Prostate gland (tissue), 2 donors: ENCODE measurements around the gene OPN4. TPM values are rescaled to one million over a fixed set of nuclear protein-coding genes. Genes with fewer than 3 reads are reported as not detected.

ENCODE experiments used
- DNase-seq: peaks from one replicate; pipeline ENCODE4 v3.0.0-alpha.2; 2019; ENCODE audit warnings: low spot score
- H3K27ac ChIP-seq, 2 donors: fragments of 200-600 bp; sonication (generic); 2 replicates each; pipeline ENCODE4 v1.5.1; 2017 to 2019
- H3K27me3 ChIP-seq: fragments of 200-600 bp; sonication (generic); replicated peaks from 2 replicates; pipeline ENCODE4 v1.5.1; 2019; ENCODE audit not compliant: insufficient read depth
- H3K36me3 ChIP-seq, 2 donors: fragments of 200-600 bp; sonication (generic); 1 replicate in 1 of 2; 2 replicates in 1 of 2; pipeline versions ENCODE4 v1.5.1 to v1.8.1; 2017 to 2019
- H3K4me1 ChIP-seq: fragments of 200-600 bp; sonication (generic); replicated peaks from 2 replicates; pipeline ENCODE4 v1.5.1; 2019
- H3K4me3 ChIP-seq, 2 donors: fragments of 200-600 bp; sonication (generic); 2 replicates each; pipeline ENCODE4 v1.5.1; 2017 to 2019
- H3K9me3 ChIP-seq: fragments of 200-600 bp; sonication (generic); 2 replicates; pipeline ENCODE4 v1.5.1; 2017
- CTCF ChIP-seq, 4 experiments: fragments of 200-600 bp in 2 of 4; fragments of 450-650 bp in 2 of 4; sonication (generic) in 2 of 4; IDR thresholded peaks; 1 replicate in 3 of 4; 2 replicates in 1 of 4; pipeline ENCODE4 v1.5.1; 2016 to 2019; ENCODE audit warnings: antibody characterized with exemption in 4 of 4, mild to moderate bottlenecking in 2 of 4, moderate library complexity in 2 of 4
- POLR2A ChIP-seq: fragments of 450-650 bp; IDR thresholded peaks from one replicate; pipeline ENCODE4 v1.6.1; 2016; ENCODE audit warnings: antibody characterized with exemption, mild to moderate bottlenecking
- POLR2AphosphoS5 ChIP-seq: sonication (generic); formaldehyde crosslinking; IDR thresholded peaks from one replicate; pipeline ENCODE4 v1.6.1; 2017; ENCODE audit warnings: antibody characterized with exemption
- WGBS: methylation state at CpG from one replicate; pipeline ENCODE4 v1.1.5; 2018; 5-methylcytosine and 5-hydroxymethylcytosine counted together
- intact Hi-C: fragments of 100-400 bp; cut with DNase I; formaldehyde crosslinking; loops from one replicate; pipeline ENCODE4 v1.14.2; 2022
- total RNA-seq, 2 donors: library from RNA; depleted of rRNA; stranded (reverse); fragments of >200 nt; gene quantifications; one replicate each; pipeline ENCODE4 v1.1.0, GENCODE V29; 2016

The OPN4 gene
- total RNA-seq, 2 donors from 2014 or later, result not detected

DNA sequence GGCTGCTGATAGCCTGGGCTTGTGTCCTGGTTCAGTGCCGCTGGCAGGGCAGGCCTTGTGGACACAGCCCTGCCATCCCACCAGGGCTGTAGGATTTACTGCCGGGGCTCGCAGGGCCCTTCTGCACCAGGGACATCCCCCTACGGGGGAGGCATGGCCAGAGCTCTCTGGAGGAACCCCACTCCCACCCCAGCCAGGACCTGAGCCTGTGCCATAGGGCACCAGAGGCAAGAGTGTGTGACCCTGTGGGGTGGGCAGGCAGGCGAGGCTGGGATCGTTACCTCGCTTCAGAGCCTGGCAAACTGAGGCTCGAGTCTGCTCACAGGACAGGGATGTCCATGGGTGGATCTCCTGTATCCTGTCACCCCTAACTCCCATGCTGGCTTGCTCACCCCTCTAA, 16.5 kb downstream of the OPN4 start:
- Histone ChIP-seq H3K27me3 (no peaks in the 10 kb centered on the region), H3K36me3 (no peaks in the 10 kb centered on the region), H3K4me1 (no peaks in the 10 kb centered on the region), H3K4me3 (no peak overlapping the region), H3K9me3 (no peaks in the 10 kb centered on the region), H3K27ac (peak overlapping the region; percentile 65 to 66)
- intact Hi-C loops, result no loop called here
- TF ChIP-seq CTCF (IDR thresholded peaks at IDR 0.05) (no peak), POLR2A (no peak), POLR2AphosphoS5 (no peak)
- WGBS, result 85% methylated on average over 4 of the region's 8 CpGs
- DNase-seq, result no peak

DNA sequence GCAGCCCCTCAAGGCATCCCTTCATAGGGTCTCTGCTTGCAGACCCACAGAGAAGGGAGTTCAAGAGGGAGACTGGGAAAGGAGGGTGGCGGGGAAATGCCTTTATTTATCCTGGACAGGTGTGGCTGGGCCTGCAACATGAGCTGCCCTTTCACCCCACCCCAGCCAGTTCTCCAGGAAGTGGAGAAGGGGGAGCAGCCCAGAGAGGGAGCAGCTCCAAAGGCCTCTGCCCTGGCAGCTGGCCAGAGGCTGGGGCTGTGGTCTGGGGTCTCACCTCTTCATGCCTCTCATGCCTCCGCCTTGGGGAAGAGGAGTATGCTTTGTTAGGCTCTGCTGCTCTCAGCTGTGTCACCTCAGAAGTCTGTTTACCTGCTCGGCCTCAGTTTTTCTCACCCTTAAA, 17.1 kb downstream of the OPN4 start:
- peak overlapping the region; percentile 65 to 66 for H3K27ac ChIP-seq
- no peak for DNase-seq

GRCh38 chr10:86671985-86672710, 17.8 kb downstream of the OPN4 start:
- intact Hi-C loops, result no loop called here
- Histone ChIP-seq H3K4me3 (no peak overlapping the region), H3K9me3 (no peaks in the 10 kb centered on the region), H3K4me1 (no peaks in the 10 kb centered on the region), H3K36me3 (no peaks in the 10 kb centered on the region), H3K27ac (peak overlapping the region; percentile 65 to 66), H3K27me3 (no peaks in the 10 kb centered on the region)
- no peak for TF ChIP-seq POLR2AphosphoS5
- TF ChIP-seq POLR2A, result no peak
- TF ChIP-seq CTCF (IDR thresholded peaks at IDR 0.05), result no peak
- no peak for DNase-seq
- WGBS, result 62% methylated on average over 12 of the region's 12 CpGs

More for the DNA sequence above, 17.1 kb downstream of the OPN4 start:
- no peak overlapping the region for H3K4me3 ChIP-seq
- 71% methylated on average over 3 of the region's 3 CpGs for WGBS
- no peaks in the 10 kb centered on the region for H3K4me1 ChIP-seq
- no peak for TF ChIP-seq POLR2AphosphoS5
- TF ChIP-seq CTCF (IDR thresholded peaks at IDR 0.05), result no peak
- TF ChIP-seq POLR2A, result no peak
- no peaks in the 10 kb centered on the region for H3K36me3 ChIP-seq
- intact Hi-C loops, result no loop called here
- H3K27me3 ChIP-seq, result no peaks in the 10 kb centered on the region
- H3K9me3 ChIP-seq, result no peaks in the 10 kb centered on the region

GRCh38 chr10:86673216-86673826, 19.0 kb downstream of the OPN4 start:
- H3K4me1 ChIP-seq, result no peaks in the 10 kb centered on the region
- TF ChIP-seq POLR2A (no peak), CTCF (IDR thresholded peaks at IDR 0.05) (no peak), POLR2AphosphoS5 (no peak)
- no peak overlapping the region for H3K27ac ChIP-seq
- intact Hi-C loops, result no loop called here
- no peak for DNase-seq
- no peaks in the 10 kb centered on the region for H3K36me3 ChIP-seq
- 77% methylated on average over 6 of the region's 6 CpGs for WGBS
- no peak overlapping the region for H3K4me3 ChIP-seq
- H3K27me3 ChIP-seq, result no peaks in the 10 kb centered on the region
- H3K9me3 ChIP-seq, result no peaks in the 10 kb centered on the region
